ENCODE measurements around the gene CCND2. TPM values are rescaled to one million over a fixed set of nuclear protein-coding genes. Genes with fewer than 3 reads are reported as not detected.

Gene CCND2
- total RNA-seq, 1 experiment from 2014 or later: not detected

- CTCF ChIA-PET: no interaction called here
Measured at GRCh38 chr12:4272424-4273272, 914 bp upstream of the CCND2 start.

GRCh38 chr12:4273273-4273651 is 300 bp upstream of the CCND2 start:
- Histone ChIP-seq H3K4me1 (ENCODE audit: insufficient read depth, low read length) (no peaks in the 10 kb centered on the region), H3K9me2 (replicated peaks; ENCODE audit: low read length) (no peaks in the 10 kb centered on the region), H3K27me3 (ENCODE audit: low read length) (peaks cover 79% of the 10 kb centered on the region), H3K4me3 (ENCODE audit: low read length) (no peak overlapping the region), H4K20me1 (ENCODE audit: low read length) (no peaks in the 10 kb centered on the region), H3K79me2 (ENCODE audit: low read length) (no peaks in the 10 kb centered on the region), H3F3A (ENCODE audit: low read length, unreplicated experiment) (no peaks in the 10 kb centered on the region), H2AFZ (ENCODE audit: low read length) (no peak overlapping the region), H3K36me3 (ENCODE audit: low read depth, low read length) (no peaks in the 10 kb centered on the region), H3K27ac (ENCODE audit: low read length) (no peak overlapping the region), H3K9me3 (ENCODE audit: low read length) (no peaks in the 10 kb centered on the region), H3K4me2 (ENCODE audit: low read length) (no peak overlapping the region), H3K9ac (ENCODE audit: low read length) (no peak overlapping the region)
- TF ChIP-seq EZH2 (IDR thresholded peaks at IDR 0.05; ENCODE audit: low read length, unreplicated experiment) (no peak), EZH2phosphoT487 (IDR thresholded peaks at IDR 0.05; ENCODE audit: borderline replicate concordance, low read length) (peak; percentile 14; the same call in 1 of the 2 replicates)
- TF ChIP-seq, protein P1, sequence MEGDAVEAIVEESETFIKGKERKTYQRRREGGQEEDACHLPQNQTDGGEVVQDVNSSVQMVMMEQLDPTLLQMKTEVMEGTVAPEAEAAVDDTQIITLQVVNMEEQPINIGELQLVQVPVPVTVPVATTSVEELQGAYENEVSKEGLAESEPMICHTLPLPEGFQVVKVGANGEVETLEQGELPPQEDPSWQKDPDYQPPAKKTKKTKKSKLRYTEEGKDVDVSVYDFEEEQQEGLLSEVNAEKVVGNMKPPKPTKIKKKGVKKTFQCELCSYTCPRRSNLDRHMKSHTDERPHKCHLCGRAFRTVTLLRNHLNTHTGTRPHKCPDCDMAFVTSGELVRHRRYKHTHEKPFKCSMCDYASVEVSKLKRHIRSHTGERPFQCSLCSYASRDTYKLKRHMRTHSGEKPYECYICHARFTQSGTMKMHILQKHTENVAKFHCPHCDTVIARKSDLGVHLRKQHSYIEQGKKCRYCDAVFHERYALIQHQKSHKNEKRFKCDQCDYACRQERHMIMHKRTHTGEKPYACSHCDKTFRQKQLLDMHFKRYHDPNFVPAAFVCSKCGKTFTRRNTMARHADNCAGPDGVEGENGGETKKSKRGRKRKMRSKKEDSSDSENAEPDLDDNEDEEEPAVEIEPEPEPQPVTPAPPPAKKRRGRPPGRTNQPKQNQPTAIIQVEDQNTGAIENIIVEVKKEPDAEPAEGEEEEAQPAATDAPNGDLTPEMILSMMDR (conservative IDR thresholded peaks at IDR 0.05; ENCODE audit: low read depth, low read length): no peak
- DNase-seq (no peak), ATAC-seq (no peak)
- intact Hi-C loops (cut with micrococcal nuclease): no loop called here
- ChIA-PET CTCF (no interaction called here), POLR2A (ENCODE audit: unreplicated experiment) (no interaction called here)
- no TSS peak for BruUV-seq (replicated peaks)

More at GRCh38 chr12:4272424-4273272, 914 bp upstream of the CCND2 start:
- Histone ChIP-seq H4K20me1 (ENCODE audit: low read length) (no peaks in the 10 kb centered on the region), H3K9me2 (replicated peaks; ENCODE audit: low read length) (no peaks in the 10 kb centered on the region), H3K27ac (ENCODE audit: low read length) (no peak overlapping the region), H3K27me3 (ENCODE audit: low read length) (peaks cover 82% of the 10 kb centered on the region), H3K4me3 (ENCODE audit: low read length) (no peak overlapping the region), H3K36me3 (ENCODE audit: low read depth, low read length) (no peaks in the 10 kb centered on the region), H2AFZ (ENCODE audit: low read length) (no peak overlapping the region), H3F3A (ENCODE audit: low read length, unreplicated experiment) (no peaks in the 10 kb centered on the region), H3K4me2 (ENCODE audit: low read length) (no peak overlapping the region), H3K9me3 (ENCODE audit: low read length) (no peaks in the 10 kb centered on the region), H3K79me2 (ENCODE audit: low read length) (no peaks in the 10 kb centered on the region), H3K9ac (ENCODE audit: low read length) (no peak overlapping the region), H3K4me1 (ENCODE audit: insufficient read depth, low read length) (no peaks in the 10 kb centered on the region)
- DNase-seq: no peak
- BruUV-seq (replicated peaks): no TSS peak
- TF ChIP-seq, protein P1 (conservative IDR thresholded peaks at IDR 0.05; ENCODE audit: low read depth, low read length): no peak
- ATAC-seq: no peak
- intact Hi-C loops (cut with micrococcal nuclease): no loop called here
- POLR2A ChIA-PET (ENCODE audit: unreplicated experiment): no interaction called here

DNA sequence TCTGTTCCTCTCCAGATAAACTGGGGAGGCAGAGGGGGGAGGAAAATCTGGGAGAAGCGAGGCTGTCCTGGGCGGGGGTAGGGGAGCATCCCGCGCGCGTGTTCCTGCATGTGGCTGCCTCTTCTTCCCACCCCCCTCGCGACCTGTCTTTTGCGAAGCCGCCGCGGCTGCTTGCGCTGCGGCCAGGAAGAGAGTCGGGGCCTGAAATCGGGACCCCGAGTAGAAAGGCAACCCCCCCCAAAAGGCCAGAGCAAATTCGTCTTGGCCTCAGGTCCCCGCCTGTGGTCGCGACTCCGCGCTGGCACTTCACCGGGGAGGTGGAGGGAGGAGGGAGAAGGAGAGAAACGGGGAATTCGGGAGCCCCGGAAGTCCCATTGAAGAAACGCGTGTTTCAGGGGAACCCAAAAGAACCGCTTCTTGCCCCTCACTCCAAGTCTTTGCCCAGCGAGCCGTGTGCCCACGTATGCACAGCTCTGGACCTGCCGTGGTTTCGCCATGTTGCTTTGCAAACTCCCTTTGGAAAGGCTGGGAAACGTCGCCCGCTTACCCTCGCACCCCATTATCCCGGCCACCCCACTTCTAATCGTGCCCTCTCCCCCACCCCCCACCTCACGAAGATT is 944 bp downstream of the CCND2 start:
- TF ChIP-seq EZH2 (IDR thresholded peaks at IDR 0.05; ENCODE audit: low read length, unreplicated experiment) (peak; percentile 89), EZH2phosphoT487 (IDR thresholded peaks at IDR 0.05; ENCODE audit: borderline replicate concordance, low read length) (0 out of 2 replicates have a peak, but pooled peaks have one; percentile 40)
- TF ChIP-seq, protein P1 (conservative IDR thresholded peaks at IDR 0.05; ENCODE audit: low read depth, low read length): no peak
- H3K9me3 ChIP-seq (ENCODE audit: low read length): no peaks in the 10 kb centered on the region
- H2AFZ ChIP-seq (ENCODE audit: low read length): no peak overlapping the region
- ChIA-PET POLR2A (ENCODE audit: unreplicated experiment) (no interaction called here), CTCF (no interaction called here)
- no peak overlapping the region for H3K9ac ChIP-seq (ENCODE audit: low read length)
- peaks cover 80% of the 10 kb centered on the region for H3K27me3 ChIP-seq (ENCODE audit: low read length)
- H3K36me3 ChIP-seq (ENCODE audit: low read depth, low read length): no peaks in the 10 kb centered on the region
- H3F3A ChIP-seq (ENCODE audit: low read length, unreplicated experiment): no peaks in the 10 kb centered on the region
- H3K27ac ChIP-seq (ENCODE audit: low read length): no peak overlapping the region
- H4K20me1 ChIP-seq (ENCODE audit: low read length): no peaks in the 10 kb centered on the region
- DNase-seq (no peak), ATAC-seq (no peak)
- H3K4me1 ChIP-seq (ENCODE audit: insufficient read depth, low read length): no peaks in the 10 kb centered on the region
- H3K79me2 ChIP-seq (ENCODE audit: low read length): no peaks in the 10 kb centered on the region
- no peaks in the 10 kb centered on the region for H3K9me2 ChIP-seq (replicated peaks; ENCODE audit: low read length)
- no peak overlapping the region for H3K4me2 ChIP-seq (ENCODE audit: low read length)
- no TSS peak for BruUV-seq (replicated peaks)
- intact Hi-C loops (cut with micrococcal nuclease): no loop called here
- H3K4me3 ChIP-seq (ENCODE audit: low read length): no peak overlapping the region
